Midbrain (tissue), 1 donor: ENCODE results near the gene PAX6.

Source experiments
- DNase-seq: peaks from one replicate; lab custom pipeline; 2025; lab: John Stamatoyannopoulos, UW

Gene PAX6

GRCh38 chr11:31810779-31811647, at the start of gene PAX6:
TSS of gene PAX6 (minus strand) at chr11:31811322. CDS start at chr11:31806411, 4,911 bp downstream.
- peak; percentile 69 for DNase-seq

DNA sequence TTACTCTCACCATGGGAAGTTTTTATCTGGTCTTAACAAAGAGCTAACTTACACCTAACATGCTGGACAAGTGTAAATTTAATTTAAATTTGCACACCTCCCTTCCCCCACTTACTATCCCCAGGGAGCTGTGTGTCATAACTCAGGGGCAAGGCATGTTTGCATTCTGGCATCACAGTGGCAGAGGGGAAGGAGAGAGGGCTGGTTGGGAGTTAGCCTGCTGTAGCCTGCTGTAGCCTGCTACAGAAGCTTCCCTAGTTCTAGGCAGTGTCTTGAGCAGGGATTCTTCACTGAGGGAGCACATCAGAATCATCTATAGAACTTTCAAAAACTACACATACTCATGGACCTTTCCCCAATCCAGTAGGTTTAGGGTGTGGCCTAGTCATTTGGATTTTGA, 49.3 kb upstream of the PAX6 start:
- no peak for DNase-seq

- DNase-seq, result no peak
These were observed 45.1 kb upstream of the PAX6 start for GRCh38 chr11:31856248-31856647.

- no peak for DNase-seq
These were observed 44.3 kb upstream of the PAX6 start for GRCh38 chr11:31855466-31855865.

DNA sequence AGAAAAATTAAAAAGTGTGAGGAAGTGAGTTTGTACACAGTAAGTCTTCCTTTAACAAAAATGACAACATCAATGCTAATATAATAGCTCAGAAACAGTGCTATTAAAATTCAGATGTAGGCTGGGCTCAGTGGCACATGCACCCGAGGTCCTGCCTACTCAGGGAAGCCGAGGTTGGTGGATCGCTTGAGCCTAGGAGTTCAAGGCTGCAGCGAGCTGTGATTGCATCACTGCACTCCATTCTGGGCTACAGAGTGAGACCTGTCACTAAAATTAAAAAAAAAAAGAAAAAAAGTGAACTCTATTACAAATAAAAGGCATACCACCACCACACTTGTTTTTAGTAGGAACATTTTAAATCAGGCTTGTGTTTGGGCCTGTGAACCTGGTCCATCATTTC, 39.2 kb upstream of the PAX6 start:
- DNase-seq, result no peak

DNA sequence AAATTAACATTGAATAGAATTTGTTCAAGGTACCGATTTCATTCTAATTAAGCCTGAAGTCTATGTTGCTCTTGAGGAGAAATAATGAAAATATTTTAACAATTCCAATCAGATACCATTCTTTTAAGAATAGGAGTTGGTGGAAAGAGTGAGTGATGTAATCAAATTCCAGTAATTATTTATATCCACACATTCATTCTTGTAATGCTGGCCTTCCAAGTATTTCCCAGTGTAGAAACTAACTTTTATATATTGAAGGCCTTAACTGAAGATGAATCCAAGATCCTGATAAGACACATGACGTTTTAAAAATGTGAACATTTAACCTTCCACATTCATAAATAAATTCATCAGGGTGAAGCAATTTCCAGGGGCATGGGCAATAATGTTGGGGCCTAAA, 36.6 kb upstream of the PAX6 start:
- no peak for DNase-seq

GRCh38 chr11:31845331-31845730, 34.2 kb upstream of the PAX6 start:
- no peak for DNase-seq

- no peak for DNase-seq
These were observed 33.2 kb upstream of the PAX6 start for GRCh38 chr11:31844351-31844750.

DNA sequence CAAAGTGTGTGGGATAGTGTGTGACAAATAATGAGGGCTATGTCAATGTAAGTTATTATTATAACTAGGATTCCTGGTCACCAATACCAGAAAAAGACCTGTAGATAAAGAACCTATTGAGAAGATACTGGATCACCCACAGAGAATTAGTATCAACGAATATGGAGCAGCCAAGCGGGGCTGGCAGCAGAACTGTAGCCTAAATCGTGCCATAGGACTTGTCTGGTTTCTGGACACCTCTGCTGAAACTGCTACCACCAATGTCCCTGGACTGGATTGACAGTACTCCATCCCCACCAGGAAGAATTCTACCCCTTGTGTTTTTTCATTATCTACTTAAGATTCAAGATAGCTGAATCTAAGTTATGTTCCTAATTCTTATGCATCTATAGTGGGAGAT, 30.3 kb upstream of the PAX6 start:
- no peak for DNase-seq

- DNase-seq, result no peak
These were observed 23.1 kb upstream of the PAX6 start for GRCh38 chr11:31834237-31834636.

DNA sequence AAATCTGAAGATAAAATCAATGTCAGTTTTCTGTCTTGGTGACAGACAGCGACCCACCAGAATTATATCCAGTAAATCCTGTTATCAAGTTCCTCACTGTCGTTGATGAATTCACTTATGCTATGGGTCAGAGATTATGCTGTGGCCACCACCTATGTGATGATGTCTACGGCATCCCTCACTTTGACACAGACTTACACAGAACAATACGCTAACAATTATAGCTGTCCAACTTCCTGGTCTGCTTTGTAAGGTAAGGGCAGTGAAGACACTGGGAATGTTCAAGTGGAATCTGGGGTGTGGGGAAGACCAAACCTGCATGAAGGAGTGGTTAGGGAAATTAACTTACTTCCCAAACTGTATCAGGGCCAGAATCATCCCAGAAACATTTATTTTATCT, 19.3 kb upstream of the PAX6 start:
- DNase-seq, result no peak

DNA sequence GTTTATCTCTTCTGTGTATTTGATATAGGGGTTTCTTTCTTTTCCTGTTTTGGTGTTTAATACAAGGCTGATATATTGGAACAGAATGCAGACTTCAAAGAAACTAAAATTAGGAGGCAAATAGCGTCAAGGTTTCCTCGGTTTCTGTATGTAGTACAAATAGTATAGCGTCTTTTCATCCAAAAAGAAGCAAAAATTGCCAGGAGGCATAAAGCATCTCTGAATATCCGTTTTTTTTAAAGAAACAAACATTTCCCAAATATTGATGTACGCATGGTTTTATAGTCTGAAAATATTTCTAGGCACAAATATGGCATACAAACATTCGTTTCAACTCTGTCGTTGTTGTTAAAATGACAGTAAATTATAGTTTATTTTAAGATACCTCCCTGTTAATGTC, 17.1 kb upstream of the PAX6 start:
- DNase-seq, result no peak

GRCh38 chr11:31827455-31828206, 16.5 kb upstream of the PAX6 start:
- DNase-seq, result no peak

DNA sequence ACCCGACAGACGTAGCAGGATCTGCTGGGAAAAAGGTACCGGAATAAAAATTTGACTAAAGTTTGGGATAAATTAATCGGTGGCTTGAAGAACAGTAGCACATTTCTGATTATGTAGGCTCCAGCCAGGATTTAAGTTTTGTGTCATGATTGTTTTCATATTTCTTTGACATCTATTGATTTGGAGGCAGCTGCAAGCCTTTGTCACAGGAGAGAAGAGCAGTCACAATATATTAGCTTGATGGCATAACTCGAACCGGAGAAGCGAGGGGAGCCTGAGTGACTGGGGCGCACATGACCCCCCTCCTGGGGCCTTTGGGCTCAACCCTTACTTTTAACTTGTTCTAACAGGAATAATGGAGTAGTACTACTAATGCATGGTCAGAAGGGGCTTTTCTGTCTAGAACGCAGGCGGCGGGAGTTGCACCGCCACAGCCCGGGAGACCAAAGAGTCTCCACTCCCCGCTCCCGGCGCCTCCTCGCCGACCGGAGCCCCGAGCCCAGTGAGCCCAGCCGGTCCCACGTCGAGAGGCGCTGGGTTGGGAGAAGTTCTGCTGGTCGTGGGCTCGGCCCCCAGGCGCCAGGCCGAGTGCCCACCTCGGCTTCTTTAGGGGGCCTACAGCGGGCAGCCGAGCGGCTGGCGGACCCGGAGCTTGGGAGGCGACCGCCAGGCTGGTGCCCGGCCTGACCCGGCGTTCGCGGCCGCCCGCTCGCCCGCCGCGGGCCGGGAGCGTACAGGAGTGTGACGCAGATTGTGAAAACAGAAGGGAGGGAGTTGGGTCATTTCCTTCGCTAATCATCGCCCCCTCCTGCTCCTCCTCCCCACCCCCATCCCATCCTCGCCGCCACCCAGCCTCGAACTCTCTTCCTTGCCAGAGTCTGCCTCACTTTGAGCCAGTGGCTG, 15.7 kb upstream of the PAX6 start:
- DNase-seq, result no peak

DNA sequence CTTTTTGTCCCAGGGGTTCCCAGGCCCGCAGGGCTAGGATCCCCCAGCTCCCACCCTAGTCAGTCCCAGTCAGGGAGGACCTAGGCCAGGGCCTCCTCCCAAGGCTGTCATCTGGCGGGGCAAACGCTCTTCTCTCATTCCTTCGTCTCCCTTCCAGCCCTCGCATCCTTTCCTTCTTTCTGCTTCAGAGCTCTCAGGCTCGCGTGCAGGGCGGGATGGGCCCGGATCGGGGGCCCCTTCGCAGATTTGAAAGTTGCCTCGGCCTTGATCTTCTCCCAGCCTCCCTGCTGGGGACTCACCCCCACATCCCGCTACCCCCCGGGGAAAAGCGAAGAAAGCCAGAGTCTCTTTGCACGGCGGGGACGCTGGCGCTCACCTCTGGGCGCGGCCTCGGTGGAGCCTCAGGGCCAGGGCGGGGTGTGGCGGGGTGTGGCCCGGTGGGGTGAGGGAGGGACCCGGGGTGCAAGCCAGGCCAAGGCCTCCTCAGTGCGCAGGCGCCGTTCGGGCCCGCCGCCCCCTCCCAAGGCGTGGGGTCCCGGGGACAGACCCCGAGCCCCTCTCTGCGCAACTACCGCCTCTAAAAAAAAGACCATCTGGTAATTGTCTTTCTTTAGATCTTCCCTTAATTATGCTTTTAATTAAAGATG, 14.8 kb upstream of the PAX6 start:
- no peak for DNase-seq

GRCh38 chr11:31824879-31825837, 14.0 kb upstream of the PAX6 start:
- no peak for DNase-seq

DNA sequence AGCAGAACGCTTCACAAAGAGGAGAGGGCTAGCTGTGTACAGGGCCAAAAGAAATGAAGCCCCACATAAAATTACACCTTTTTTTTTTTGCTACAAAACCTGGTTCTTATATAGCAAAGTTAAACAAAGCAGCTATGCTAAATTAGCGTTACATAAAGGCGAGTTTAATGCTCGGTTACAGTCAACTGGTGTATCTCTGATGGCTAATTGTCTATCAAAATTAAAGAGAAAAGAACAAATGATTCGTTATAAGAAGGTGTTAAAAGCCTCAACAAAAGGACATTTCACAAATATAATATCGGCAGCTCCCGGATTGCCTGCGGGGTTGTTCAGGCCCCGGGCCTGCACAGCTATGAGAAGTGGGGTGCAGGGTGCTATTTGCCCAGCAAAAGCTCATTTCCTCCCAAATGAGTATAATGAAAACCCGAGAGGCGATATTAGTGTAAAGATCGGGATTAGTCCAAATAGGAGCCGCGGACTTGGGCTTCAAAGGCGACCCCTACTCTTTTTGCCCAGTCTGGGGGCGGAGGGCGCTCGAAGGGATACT, 13.3 kb upstream of the PAX6 start:
- no peak for DNase-seq

DNA sequence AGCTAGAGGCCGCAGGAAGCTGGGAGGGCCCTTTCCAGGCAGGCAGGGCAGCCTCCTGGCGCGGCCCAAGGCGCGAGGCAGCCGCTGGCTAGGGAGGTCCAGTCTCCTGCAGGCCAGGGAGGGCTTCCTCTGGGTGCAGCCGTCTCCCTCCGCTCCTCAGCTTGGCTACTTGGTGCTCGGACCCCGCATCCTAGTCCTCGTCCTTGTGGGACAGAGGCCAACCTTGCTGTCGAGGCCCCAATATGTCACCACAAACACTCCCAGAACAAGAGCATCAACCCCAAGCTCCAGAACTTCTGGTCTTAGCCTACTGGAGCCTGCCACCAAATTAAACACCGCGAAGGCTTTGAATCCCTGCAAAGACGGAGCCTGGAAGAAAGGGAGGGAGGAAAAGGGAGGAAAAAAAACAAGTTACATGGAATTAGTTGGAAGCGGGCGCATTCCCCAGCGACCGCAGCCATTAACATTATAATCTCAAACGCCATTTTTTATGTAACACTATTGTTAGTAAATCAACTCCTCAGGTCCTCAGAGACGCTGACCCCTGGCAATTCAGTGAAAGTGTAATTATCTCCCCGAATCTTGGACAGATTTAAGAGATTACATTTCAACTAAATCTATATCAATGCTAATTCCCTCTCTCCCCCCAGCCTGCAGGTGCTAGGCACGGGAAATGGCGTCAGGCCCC, 12.7 kb upstream of the PAX6 start:
- no peak for DNase-seq

DNA sequence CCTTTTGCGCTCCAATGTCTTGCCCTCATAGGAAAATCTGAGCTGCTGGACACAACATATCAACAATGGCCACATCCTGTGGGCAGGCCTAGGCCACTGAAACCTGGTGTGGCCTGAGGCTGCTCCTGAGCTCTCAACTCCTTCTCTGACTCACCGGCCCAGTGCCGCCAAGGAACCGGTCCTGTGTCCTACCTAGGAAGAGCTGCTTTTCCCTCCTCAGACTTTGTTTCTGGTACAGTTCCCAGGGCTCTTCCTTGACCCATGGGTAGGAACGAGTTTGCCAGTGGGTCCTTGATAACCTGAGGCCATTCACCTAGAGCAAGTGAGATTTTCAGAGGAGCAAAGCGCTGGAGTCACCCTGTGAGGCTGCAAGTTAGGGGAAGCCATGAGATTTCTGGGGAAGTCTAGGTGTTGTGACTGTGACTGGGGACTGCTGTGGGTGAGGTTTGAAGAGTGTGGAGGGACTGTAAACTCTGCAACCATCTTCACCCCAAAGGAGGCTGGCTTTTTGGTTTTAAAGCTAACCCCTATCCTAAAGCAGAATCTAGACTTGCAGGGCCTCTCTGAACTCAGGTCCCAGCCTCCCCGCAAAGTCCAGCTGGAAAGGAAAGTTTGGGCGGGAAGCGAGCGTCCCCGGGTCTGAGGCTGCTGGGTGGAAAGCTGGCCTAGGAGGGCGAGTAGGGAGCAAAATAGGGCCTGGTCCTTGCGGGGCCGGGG, 12.0 kb upstream of the PAX6 start:
- DNase-seq, result no peak
